ENCODE measurements around the gene RBBP8NL.

The RBBP8NL gene

DNA sequence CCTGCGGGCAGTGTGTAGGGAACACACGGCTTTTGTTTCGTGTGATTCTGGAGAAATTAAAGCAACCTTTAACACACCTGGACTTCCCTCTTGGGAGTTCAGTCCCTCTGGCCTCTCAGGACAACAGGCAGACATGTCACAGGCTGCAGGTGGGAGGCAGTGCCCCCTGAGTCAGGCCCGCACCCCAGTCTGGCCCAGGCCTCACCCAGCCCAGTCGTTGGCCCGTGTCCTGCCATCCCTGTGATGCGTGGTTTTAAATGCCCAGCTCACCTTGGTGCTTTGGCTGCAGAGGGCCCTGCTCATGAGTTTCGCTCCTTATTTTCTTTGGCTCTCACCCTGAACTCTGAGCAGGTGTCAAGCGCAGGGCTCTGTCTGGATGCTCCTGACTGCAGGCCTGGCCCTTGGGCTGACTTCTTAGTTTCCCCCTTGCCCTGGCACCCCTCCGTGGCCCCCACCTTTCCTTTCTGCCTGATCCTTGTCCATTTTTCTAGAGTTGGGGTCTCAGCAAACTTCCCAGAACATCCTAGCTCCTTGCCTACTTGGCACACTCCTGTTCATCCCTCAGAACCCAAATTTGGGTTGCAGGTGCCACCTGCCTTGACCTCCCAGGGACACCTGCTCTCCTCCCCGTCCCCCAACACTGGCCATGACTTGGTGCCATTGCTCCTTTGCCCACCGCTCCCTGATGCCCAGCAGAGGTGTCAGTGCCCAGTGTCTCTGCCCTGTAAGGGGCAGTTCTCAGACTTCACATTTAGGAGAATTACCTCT lies 18.1 kb downstream of the RBBP8NL start:
- H3K79me2 ChIP-seq (ENCODE audit: insufficient read depth, low read length): peaks cover 26% of the 10 kb centered on the region
- no peaks in the 10 kb centered on the region for H3K27me3 ChIP-seq (ENCODE audit: insufficient read depth, low read length, poor library complexity)
- no peaks in the 10 kb centered on the region for H3K9me3 ChIP-seq (ENCODE audit: insufficient read depth, low read length, severe bottlenecking)
- no peak overlapping the region for H3K9ac ChIP-seq (ENCODE audit: low read depth, low read length)
- H3K4me3 ChIP-seq (ENCODE audit: low read depth in 1 of 2, low read length in 2 of 2): no peak overlapping the region
- H2AFZ ChIP-seq (ENCODE audit: low read depth, low read length): no peak overlapping the region
- no peak for TF ChIP-seq EZH2 (IDR thresholded peaks at IDR 0.05; ENCODE audit: borderline replicate concordance, low read depth, low read length, severe bottlenecking)
- TF ChIP-seq, protein P1, sequence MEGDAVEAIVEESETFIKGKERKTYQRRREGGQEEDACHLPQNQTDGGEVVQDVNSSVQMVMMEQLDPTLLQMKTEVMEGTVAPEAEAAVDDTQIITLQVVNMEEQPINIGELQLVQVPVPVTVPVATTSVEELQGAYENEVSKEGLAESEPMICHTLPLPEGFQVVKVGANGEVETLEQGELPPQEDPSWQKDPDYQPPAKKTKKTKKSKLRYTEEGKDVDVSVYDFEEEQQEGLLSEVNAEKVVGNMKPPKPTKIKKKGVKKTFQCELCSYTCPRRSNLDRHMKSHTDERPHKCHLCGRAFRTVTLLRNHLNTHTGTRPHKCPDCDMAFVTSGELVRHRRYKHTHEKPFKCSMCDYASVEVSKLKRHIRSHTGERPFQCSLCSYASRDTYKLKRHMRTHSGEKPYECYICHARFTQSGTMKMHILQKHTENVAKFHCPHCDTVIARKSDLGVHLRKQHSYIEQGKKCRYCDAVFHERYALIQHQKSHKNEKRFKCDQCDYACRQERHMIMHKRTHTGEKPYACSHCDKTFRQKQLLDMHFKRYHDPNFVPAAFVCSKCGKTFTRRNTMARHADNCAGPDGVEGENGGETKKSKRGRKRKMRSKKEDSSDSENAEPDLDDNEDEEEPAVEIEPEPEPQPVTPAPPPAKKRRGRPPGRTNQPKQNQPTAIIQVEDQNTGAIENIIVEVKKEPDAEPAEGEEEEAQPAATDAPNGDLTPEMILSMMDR (IDR thresholded peaks at IDR 0.05; ENCODE audit: borderline replicate concordance, extremely low read depth, low read length, poor library complexity, severe bottlenecking): no peak
- H3K27ac ChIP-seq (ENCODE audit: low read length): no peak overlapping the region
- H3K4me1 ChIP-seq (ENCODE audit: insufficient read depth, low read length): peaks cover 43% of the 10 kb centered on the region
- H4K20me1 ChIP-seq (ENCODE audit: insufficient read depth, low read length): peaks cover 32% of the 10 kb centered on the region
- DNase-seq (no peak), ATAC-seq (ENCODE audit: insufficient read depth, low read depth) (no peak)
- no peak overlapping the region for H3K4me2 ChIP-seq (ENCODE audit: insufficient read depth, low read length)
- H3K36me3 ChIP-seq (ENCODE audit: insufficient read depth, low read length): peaks cover 14% of the 10 kb centered on the region

GRCh38 chr20:62408640-62409039 lies 18.7 kb downstream of the RBBP8NL start:
- no peak overlapping the region for H2AFZ ChIP-seq (ENCODE audit: low read depth, low read length)
- H3K4me3 ChIP-seq (ENCODE audit: low read depth in 1 of 2, low read length in 2 of 2): no peak overlapping the region
- H3K9me3 ChIP-seq (ENCODE audit: insufficient read depth, low read length, severe bottlenecking): no peaks in the 10 kb centered on the region
- H3K27ac ChIP-seq (ENCODE audit: low read length): no peak overlapping the region
- peaks cover 19% of the 10 kb centered on the region for H3K36me3 ChIP-seq (ENCODE audit: insufficient read depth, low read length)
- no peaks in the 10 kb centered on the region for H3K27me3 ChIP-seq (ENCODE audit: insufficient read depth, low read length, poor library complexity)
- H4K20me1 ChIP-seq (ENCODE audit: insufficient read depth, low read length): peaks cover 38% of the 10 kb centered on the region
- H3K4me2 ChIP-seq (ENCODE audit: insufficient read depth, low read length): no peak overlapping the region
- H3K79me2 ChIP-seq (ENCODE audit: insufficient read depth, low read length): peaks cover 32% of the 10 kb centered on the region
- TF ChIP-seq EZH2 (IDR thresholded peaks at IDR 0.05; ENCODE audit: borderline replicate concordance, low read depth, low read length, severe bottlenecking): no peak
- TF ChIP-seq, protein P1 (IDR thresholded peaks at IDR 0.05; ENCODE audit: borderline replicate concordance, extremely low read depth, low read length, poor library complexity, severe bottlenecking): no peak
- DNase-seq (no peak), ATAC-seq (ENCODE audit: insufficient read depth, low read depth) (no peak)
- H3K9ac ChIP-seq (ENCODE audit: low read depth, low read length): no peak overlapping the region
- H3K4me1 ChIP-seq (ENCODE audit: insufficient read depth, low read length): peaks cover 46% of the 10 kb centered on the region

- no peak for ATAC-seq (ENCODE audit: insufficient read depth, low read depth)
- Histone ChIP-seq H3K9me3 (ENCODE audit: insufficient read depth, low read length, severe bottlenecking) (no peaks in the 10 kb centered on the region), H2AFZ (ENCODE audit: low read depth, low read length) (peak overlapping the region; percentile 94), H3K4me1 (ENCODE audit: insufficient read depth, low read length) (peaks cover 46% of the 10 kb centered on the region), H3K36me3 (ENCODE audit: insufficient read depth, low read length) (peaks cover 23% of the 10 kb centered on the region), H3K27me3 (ENCODE audit: insufficient read depth, low read length, poor library complexity) (no peaks in the 10 kb centered on the region), H3K27ac (ENCODE audit: low read length) (peak overlapping the region; percentile 74), H3K4me3 (ENCODE audit: low read depth in 1 of 2, low read length in 2 of 2) (peak overlapping the region in 1 of 2 experiments; percentile 96; a peak in 2 of 4 replicates), H3K79me2 (ENCODE audit: insufficient read depth, low read length) (peaks cover 35% of the 10 kb centered on the region), H3K4me2 (ENCODE audit: insufficient read depth, low read length) (peak overlapping the region; percentile 85), H3K9ac (ENCODE audit: low read depth, low read length) (peak overlapping the region; percentile 64), H4K20me1 (ENCODE audit: insufficient read depth, low read length) (peaks cover 42% of the 10 kb centered on the region)
- no peak for DNase-seq
- TF ChIP-seq EZH2 (IDR thresholded peaks at IDR 0.05; ENCODE audit: borderline replicate concordance, low read depth, low read length, severe bottlenecking): no peak
- TF ChIP-seq, protein P1 (IDR thresholded peaks at IDR 0.05; ENCODE audit: borderline replicate concordance, extremely low read depth, low read length, poor library complexity, severe bottlenecking): no peak
Observed at GRCh38 chr20:62408055-62408454, 19.3 kb downstream of the RBBP8NL start.

All from DND-41 (cell line).